Measurements from ENCODE around the gene HCFC1R1.

HCFC1R1 gene

GRCh38 chr16:3001316-3001715, 22.4 kb downstream of the HCFC1R1 start:
- no peak for DNase-seq (ENCODE audit: low read depth)

- no peak for DNase-seq (ENCODE audit: low read depth)
Observed at GRCh38 chr16:3000540-3000939, 23.2 kb downstream of the HCFC1R1 start.

- DNase-seq (ENCODE audit: low read depth) = no peak
Observed at GRCh38 chr16:2999929-3000328, 23.8 kb downstream of the HCFC1R1 start.

GRCh38 chr16:2996298-2996697, 27.4 kb downstream of the HCFC1R1 start:
- no peak for DNase-seq (ENCODE audit: low read depth)

- DNase-seq (ENCODE audit: low read depth) = no peak
Observed at GRCh38 chr16:2992383-2993081, 31.2 kb downstream of the HCFC1R1 start.

- DNase-seq (ENCODE audit: low read depth) = no peak
Observed at GRCh38 chr16:2991566-2992261, 32.0 kb downstream of the HCFC1R1 start.

GRCh38 chr16:2990891-2991290, 32.9 kb downstream of the HCFC1R1 start:
- DNase-seq (ENCODE audit: low read depth) = no peak

- DNase-seq (ENCODE audit: low read depth) = no peak
Observed at GRCh38 chr16:2988590-2989099, 35.1 kb downstream of the HCFC1R1 start.

- no peak for DNase-seq (ENCODE audit: low read depth)
Observed at GRCh38 chr16:2987833-2988232, 35.9 kb downstream of the HCFC1R1 start.

GRCh38 chr16:2987286-2987685, 36.5 kb downstream of the HCFC1R1 start:
- DNase-seq (ENCODE audit: low read depth) = no peak

GRCh38 chr16:2986623-2987188, 37.0 kb downstream of the HCFC1R1 start:
- no peak for DNase-seq (ENCODE audit: low read depth)

GRCh38 chr16:2985893-2986355, 37.8 kb downstream of the HCFC1R1 start:
- no peak for DNase-seq (ENCODE audit: low read depth)

- DNase-seq (ENCODE audit: low read depth) = no peak
Observed at GRCh38 chr16:2985462-2985861, 38.3 kb downstream of the HCFC1R1 start.

- DNase-seq (ENCODE audit: low read depth) = no peak
Observed at GRCh38 chr16:2983706-2984136, 40.0 kb downstream of the HCFC1R1 start.

GRCh38 chr16:2982402-2982801, 41.3 kb downstream of the HCFC1R1 start:
- no peak for DNase-seq (ENCODE audit: low read depth)

GRCh38 chr16:2981899-2982250, 41.9 kb downstream of the HCFC1R1 start:
- DNase-seq (ENCODE audit: low read depth) = no peak

- DNase-seq (ENCODE audit: low read depth) = no peak
Observed at GRCh38 chr16:2981177-2981898, 42.4 kb downstream of the HCFC1R1 start.

GRCh38 chr16:2980227-2981176, 43.2 kb downstream of the HCFC1R1 start, which contains the start of gene PKMYT1:
PKMYT1 (minus strand) TSS chr16:2980446; CDS start chr16:2979657, 789 bp downstream.
- DNase-seq (ENCODE audit: low read depth) = no peak

- no peak for DNase-seq (ENCODE audit: low read depth)
Observed at GRCh38 chr16:2979669-2980226, 44.0 kb downstream of the HCFC1R1 start.

GRCh38 chr16:2977440-2977839, 46.3 kb downstream of the HCFC1R1 start:
- no peak for DNase-seq (ENCODE audit: low read depth)

- DNase-seq (ENCODE audit: low read depth) = no peak
Observed at GRCh38 chr16:2976673-2977072, 47.1 kb downstream of the HCFC1R1 start.

All from HS-5 (cell line).